GM10847 (cell line): ENCODE data around the gene GPATCH8.

Source experiments
- POLR2A ChIP-seq: IDR thresholded peaks from 2 replicates; pipeline ENCODE4 v1.6.1; 2011; ENCODE audit not compliant: insufficient read length; ENCODE audit errors: extremely low read depth

The GPATCH8 gene

GRCh38 chr17:44489581-44489980 lies 13.6 kb downstream of the GPATCH8 start:
- no peak for TF ChIP-seq POLR2A

GRCh38 chr17:44487170-44487569 lies 16.0 kb downstream of the GPATCH8 start:
- no peak for TF ChIP-seq POLR2A

- no peak for TF ChIP-seq POLR2A
Observed at GRCh38 chr17:44473367-44473766, 29.8 kb downstream of the GPATCH8 start.

DNA sequence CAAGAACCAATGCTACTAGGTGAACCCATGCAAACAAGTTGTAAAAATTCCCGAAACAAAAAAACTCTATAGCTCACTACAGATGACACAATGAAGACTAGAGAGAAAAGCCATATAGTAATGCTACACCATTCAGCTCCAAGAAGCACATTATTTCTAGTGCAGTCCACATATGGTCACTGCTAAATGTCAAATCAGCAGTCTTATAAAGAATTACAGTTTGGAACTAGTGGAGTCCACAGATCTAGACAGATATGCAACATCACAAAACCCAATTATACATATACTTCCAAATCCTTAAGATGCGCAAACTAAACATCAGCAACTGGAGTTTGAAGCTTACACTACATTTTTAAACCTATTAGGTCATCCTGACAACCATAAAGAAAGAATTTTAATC lies 33.5 kb downstream of the GPATCH8 start:
- no peak for TF ChIP-seq POLR2A

DNA sequence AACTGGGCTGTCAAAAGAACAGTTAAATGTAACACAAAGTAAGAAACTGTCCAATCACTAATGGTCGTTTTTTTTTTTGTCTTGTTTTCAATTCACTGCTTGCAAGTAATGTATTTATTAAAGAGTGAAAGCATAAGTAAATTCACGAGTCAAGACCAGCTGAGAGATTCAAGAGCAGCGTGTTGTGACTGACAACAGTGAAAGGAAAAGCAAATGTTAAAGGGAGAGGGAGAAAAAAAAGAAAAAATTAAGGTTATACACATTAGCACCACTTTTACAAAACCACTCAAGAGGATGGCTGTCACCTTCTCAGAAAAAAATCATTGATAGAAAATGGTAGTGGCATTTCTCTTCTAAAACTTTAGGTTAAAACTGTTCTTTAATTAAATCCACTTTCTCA lies 36.1 kb downstream of the GPATCH8 start:
- TF ChIP-seq POLR2A: no peak

GRCh38 chr17:44466339-44466738 lies 36.9 kb downstream of the GPATCH8 start:
- TF ChIP-seq POLR2A: no peak

- TF ChIP-seq POLR2A: no peak
Observed at GRCh38 chr17:44465897-44466296, 37.3 kb downstream of the GPATCH8 start.

- TF ChIP-seq POLR2A: no peak
Observed at GRCh38 chr17:44465276-44465675, 37.9 kb downstream of the GPATCH8 start.

DNA sequence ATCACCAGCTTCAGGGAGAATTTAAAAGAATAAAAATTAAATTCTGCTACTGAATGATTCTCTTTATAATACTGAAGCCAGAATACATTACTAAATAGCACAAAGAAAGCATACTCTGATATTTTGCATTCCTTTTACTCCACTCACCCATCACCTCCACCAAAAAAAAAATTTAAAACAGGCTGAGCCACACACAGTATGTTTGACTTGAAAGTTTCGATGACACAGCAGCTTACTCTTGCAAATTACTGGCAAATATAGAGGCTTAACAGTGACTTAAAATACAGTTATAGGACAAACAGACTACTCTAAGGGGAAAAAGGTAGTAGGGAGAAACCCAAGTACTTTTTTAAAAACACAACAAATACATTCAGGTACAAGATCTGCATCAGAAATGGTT lies 39.2 kb downstream of the GPATCH8 start:
- no peak for TF ChIP-seq POLR2A

DNA sequence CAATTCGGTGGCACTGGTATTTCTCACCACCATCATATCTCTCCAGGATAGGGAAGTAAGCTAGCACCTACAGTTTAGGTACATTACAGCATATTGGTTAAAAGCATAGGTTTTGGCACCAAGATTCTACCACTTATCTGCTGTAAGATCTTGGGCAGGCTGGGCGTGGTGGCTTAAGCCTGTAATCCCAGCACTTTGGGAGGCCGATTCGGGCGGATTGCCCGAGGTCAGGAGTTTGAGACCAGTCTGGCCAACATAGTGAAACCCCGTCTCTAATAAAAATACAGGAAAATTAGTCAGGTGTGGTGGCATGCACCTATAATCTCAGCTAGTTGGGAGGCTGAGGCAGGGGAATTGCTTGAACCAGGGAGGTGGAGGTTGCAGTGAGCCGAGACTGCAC lies 51.4 kb downstream of the GPATCH8 start:
- TF ChIP-seq POLR2A: no peak

DNA sequence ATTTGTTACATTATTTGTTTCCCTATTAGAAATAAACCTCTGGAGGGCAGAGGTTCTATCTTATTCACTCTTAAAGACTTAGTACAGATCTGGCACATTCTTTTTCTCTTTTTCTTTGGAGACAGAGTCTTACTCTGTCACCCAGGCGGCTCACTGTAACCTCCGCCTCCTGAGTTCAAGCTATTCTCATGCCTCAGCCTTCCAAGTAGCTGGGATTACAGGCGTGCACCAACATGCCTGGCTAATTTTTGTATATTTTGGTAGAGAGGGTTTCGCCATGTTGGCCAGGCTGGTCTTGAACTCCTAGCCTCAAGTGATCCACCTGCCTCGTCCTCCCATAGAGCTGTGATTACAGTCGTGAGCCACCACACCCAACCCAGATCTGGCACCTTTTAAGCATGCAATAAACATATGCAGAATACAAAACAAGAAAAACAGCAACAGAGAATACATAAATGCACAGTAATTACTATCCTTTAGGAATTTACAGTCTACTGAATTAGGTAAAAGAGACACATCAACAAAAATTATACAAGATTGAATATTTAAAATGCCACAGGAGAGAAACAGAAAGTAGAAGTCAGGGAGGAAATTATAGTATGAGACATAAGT lies 52.1 kb downstream of the GPATCH8 start:
- no peak for TF ChIP-seq POLR2A

DNA sequence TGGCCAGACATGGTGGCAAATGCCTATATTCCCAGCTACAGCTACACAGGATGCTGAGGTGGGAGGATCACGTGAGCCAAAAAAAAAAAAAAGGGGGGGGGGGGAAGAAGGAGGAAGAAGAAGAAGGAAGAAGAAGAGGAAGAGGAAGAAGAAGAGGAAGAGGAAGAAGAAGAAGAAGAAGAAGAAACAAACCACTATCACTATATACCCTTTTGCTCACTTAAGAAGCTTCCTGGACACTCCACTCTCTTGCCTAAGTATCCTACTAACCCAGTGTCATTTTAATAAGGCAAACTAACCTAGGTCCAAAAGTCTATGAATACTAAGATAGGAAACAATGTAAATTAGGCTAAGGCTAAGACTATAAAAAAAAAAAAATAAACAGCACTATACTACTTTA lies 54.8 kb downstream of the GPATCH8 start:
- TF ChIP-seq POLR2A: no peak

DNA sequence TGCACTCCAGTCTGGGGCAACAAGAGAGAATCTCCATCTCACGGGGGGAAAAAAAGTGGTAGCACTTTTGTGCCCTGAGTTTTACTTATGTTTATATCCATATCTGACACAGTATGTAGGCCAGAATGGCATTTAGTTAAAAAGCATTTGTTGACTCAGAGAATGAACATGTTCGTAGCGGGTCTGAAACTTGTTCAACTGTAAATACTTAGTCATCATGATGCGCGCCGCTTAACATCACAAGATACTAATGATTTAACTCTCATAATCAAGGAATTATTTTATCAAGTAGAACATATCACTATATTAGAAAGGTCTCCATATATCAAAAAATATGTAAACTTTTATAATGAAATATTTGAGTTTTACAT lies 58.5 kb downstream of the GPATCH8 start:
- TF ChIP-seq POLR2A: no peak

DNA sequence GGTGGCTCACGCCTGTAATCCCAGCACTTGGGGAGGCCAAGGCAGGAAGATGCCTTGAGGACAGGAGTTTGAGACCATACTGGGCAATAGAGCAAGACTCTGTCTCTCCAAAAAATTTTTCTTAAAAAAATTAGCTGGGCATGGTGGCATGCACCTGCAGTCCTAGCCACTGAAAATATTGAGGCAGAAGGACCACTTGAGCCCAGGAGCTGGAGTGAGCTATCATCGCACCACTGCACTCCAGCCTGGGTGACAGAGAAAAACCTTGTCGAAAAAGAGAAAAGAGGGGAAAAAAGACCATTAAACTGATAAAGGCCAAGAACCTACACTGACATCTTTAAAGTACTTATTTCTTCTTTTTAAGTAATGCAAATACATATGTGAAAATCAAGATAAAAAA lies 60.4 kb downstream of the GPATCH8 start:
- no peak for TF ChIP-seq POLR2A

DNA sequence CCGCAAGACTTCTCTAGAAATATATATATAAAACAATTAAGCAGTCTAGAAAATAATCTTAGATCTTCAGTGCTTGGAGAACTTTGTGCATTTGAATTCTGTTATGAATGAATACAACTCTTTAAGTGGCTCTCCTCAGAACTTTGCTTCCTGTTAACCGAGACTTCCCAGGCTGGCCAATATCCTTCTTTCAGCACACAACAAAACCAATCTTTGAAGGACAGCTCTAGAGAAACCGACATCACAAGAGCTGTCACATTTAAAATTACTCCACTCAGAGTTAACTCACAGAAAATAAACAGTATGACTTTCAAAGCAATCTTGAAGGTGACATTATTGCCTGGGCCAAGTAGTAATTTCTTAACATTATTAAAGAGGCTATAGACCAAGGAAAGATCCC lies 64.0 kb downstream of the GPATCH8 start:
- TF ChIP-seq POLR2A: no peak

DNA sequence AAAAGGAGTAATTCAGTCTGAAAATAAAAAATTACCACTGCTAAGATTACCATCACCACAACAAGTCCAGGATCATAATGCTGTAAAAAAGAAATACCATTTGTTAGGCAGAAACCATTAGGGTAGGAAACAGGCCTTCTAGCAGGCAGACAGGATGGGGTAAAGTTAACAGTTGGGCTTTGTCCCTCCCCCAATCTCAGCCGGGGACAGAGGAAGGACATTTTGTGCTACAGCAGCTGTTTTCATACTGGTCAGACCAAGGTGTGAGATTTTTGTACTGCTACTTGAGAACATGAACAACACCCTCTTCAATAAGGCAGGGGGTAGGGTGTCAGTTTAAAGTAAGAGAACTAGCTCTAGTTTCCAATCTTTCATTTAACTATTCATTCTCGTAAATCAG lies 64.6 kb downstream of the GPATCH8 start:
- no peak for TF ChIP-seq POLR2A

DNA sequence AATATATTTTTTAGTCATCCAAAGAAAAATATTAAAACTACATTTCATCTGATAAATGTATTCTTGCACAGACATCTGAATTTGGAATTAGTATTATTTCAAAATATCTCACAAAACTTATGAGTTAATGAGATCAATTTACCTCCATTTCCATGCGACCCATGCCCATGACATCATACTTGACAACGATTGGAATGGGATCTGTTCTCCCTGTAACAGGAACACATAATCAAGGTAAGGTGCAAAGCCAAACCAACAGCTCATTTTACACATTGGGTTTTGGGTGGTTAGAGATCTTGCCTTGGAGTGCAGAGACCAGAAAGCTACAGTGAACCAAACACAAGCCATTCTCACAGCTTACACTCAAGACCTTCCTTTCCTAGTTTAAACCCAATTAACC lies 66.9 kb downstream of the GPATCH8 start:
- no peak for TF ChIP-seq POLR2A
